Measurements from ENCODE around the gene CFAP221. TPM values are rescaled to one million over a fixed set of nuclear protein-coding genes. Genes with fewer than 3 reads are reported as not detected.

The CFAP221 gene
- total RNA-seq, 1 experiment from 2014 or later = 0.20 TPM

DNA sequence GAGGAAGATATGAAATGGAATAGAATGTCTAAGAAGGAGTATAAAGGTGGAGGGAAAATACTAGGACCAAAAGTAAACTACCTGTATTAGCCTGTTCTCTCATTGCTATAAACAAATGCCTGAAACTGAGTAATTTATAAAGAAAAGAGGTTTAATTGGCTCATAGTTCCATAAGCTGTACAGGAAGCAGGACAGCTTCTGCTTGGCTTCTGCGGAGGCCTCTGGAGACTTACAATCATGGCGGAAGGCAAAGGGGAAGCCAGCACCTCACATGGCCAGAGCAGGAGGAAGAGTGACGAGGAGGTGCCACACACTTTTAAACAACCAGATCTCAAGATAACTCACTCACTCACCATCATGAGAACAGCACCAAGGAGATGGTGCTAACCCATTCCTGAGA lies 101.9 kb downstream of the CFAP221 start:
- H4K20me1 ChIP-seq (ENCODE audit: control insufficient read depth, insufficient read depth, insufficient read length) = no peaks in the 10 kb centered on the region
- no peak overlapping the region for H3T11ph ChIP-seq (ENCODE audit: low read length)
- H3K27ac Mint-ChIP-seq = peak overlapping the region in 1 of 3 experiments; percentile 65; a peak in 1 of 7 replicates
- H3K4me3 Mint-ChIP-seq = no peak overlapping the region
- no peaks in the 10 kb centered on the region for H3K9me3 ChIP-seq (ENCODE audit: control insufficient read depth, low read depth, low read length)
- H3K79me2 ChIP-seq (ENCODE audit: insufficient read depth, low read length) = no peaks in the 10 kb centered on the region
- H3K18ac ChIP-seq (ENCODE audit: insufficient read length, low read depth, low read length) = no peak overlapping the region
- TF ChIP-seq, protein P1, sequence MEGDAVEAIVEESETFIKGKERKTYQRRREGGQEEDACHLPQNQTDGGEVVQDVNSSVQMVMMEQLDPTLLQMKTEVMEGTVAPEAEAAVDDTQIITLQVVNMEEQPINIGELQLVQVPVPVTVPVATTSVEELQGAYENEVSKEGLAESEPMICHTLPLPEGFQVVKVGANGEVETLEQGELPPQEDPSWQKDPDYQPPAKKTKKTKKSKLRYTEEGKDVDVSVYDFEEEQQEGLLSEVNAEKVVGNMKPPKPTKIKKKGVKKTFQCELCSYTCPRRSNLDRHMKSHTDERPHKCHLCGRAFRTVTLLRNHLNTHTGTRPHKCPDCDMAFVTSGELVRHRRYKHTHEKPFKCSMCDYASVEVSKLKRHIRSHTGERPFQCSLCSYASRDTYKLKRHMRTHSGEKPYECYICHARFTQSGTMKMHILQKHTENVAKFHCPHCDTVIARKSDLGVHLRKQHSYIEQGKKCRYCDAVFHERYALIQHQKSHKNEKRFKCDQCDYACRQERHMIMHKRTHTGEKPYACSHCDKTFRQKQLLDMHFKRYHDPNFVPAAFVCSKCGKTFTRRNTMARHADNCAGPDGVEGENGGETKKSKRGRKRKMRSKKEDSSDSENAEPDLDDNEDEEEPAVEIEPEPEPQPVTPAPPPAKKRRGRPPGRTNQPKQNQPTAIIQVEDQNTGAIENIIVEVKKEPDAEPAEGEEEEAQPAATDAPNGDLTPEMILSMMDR (conservative IDR thresholded peaks at IDR 0.05) = no peak
- no peak overlapping the region for H2BK5ac ChIP-seq (ENCODE audit: insufficient read length, low read length)
- H4K8ac ChIP-seq (replicated peaks; ENCODE audit: insufficient read length, low read depth, low read length) = no peak overlapping the region
- no peak overlapping the region for H3K23ac ChIP-seq (ENCODE audit: insufficient read length, low read depth, low read length)
- H3K56ac ChIP-seq (ENCODE audit: insufficient read length, low read depth, low read length) = no peak overlapping the region
- no peak overlapping the region for H2BK12ac ChIP-seq (ENCODE audit: insufficient read length, low read depth, low read length)
- H3K27ac ChIP-seq (ENCODE audit: insufficient read length, low read depth, low read length) = no peak overlapping the region
- no peaks in the 10 kb centered on the region for H3K4me1 ChIP-seq (ENCODE audit: insufficient read depth, low read length)
- no peak overlapping the region for H2AFZ ChIP-seq (ENCODE audit: low read length)
- H3K27me3 Mint-ChIP-seq (ENCODE audit: low read depth) = peaks cover 3% of the 10 kb centered on the region
- H3K14ac ChIP-seq (ENCODE audit: insufficient read depth, low read length) = no peak overlapping the region
- no peaks in the 10 kb centered on the region for H3K79me1 ChIP-seq (ENCODE audit: insufficient read depth, low read depth, low read length, poor library complexity, severe bottlenecking)
- peaks cover 4% of the 10 kb centered on the region in 2 experiments; a peak in 1 of 4 replicates for H3K4me1 Mint-ChIP-seq
- H2AK5ac ChIP-seq (ENCODE audit: insufficient read length, low read length) = no peak overlapping the region
- no peaks in the 10 kb centered on the region; a peak in 1 of 5 replicates for H3K9me3 Mint-ChIP-seq
- no peak overlapping the region for H3K4ac ChIP-seq (ENCODE audit: low read depth, low read length)
- H3K4me2 ChIP-seq (ENCODE audit: insufficient read depth, insufficient read length, low read length) = no peak overlapping the region
- no peak overlapping the region for H3K9ac ChIP-seq (ENCODE audit: extremely low read depth, insufficient read length, low read length)
- no peaks in the 10 kb centered on the region for H3K23me2 ChIP-seq (ENCODE audit: insufficient read length, low read depth, low read length, poor library complexity, severe bottlenecking)
- no CpG with 5 or more reads among the region's 3 CpGs for WGBS (ENCODE audit: extremely low coverage, insufficient read length, low lambda C conversion rate)
- no peak overlapping the region for H4K5ac ChIP-seq (ENCODE audit: insufficient read length, low read depth, low read length)
- no peaks in the 10 kb centered on the region for H3K36me3 Mint-ChIP-seq (ENCODE audit: insufficient read depth in 1 of 3, low read depth in 3 of 3)
- no peak overlapping the region for H2BK120ac ChIP-seq (ENCODE audit: low read depth, low read length, poor library complexity, severe bottlenecking)
- no peaks in the 10 kb centered on the region; the same call in 1 of the 2 replicates for H3K27me3 ChIP-seq (ENCODE audit: insufficient read depth, low read length)
- no peak overlapping the region for H2BK20ac ChIP-seq (ENCODE audit: low read depth, low read length, poor library complexity, severe bottlenecking)
- DNase-seq = no peak
- H2BK15ac ChIP-seq (ENCODE audit: low read depth, low read length) = no peak overlapping the region
- H4K91ac ChIP-seq (ENCODE audit: insufficient read length, low read depth, low read length) = no peak overlapping the region

Measured in H9 (cell line).